GM18907 (cell line): Measurements from ENCODE around the gene E4F1.
"Not testable (repeated sequence)": the region's sequence is repeated elsewhere in the genome, so short reads cannot be mapped to it uniquely, and the experiment has no call there.

Source experiments
- ATAC-seq: cut with Tn5 transposase; IDR thresholded peaks from one replicate; pipeline ENCODE4 v1.9.1; 2021; ENCODE audit warnings: mild to moderate bottlenecking, moderate library complexity; ENCODE audit not compliant: unreplicated experiment

Gene E4F1

GRCh38 chr16:2229091-2229490 is 5.7 kb downstream of the E4F1 start:
- no peak for ATAC-seq

GRCh38 chr16:2229632-2230250 is 6.3 kb downstream of the E4F1 start:
- ATAC-seq, result no peak

GRCh38 chr16:2230376-2230775 is 7.0 kb downstream of the E4F1 start:
- no peak for ATAC-seq

- no peak for ATAC-seq
Observed at GRCh38 chr16:2231016-2231931, 7.9 kb downstream of the E4F1 start.

- ATAC-seq, result no peak
Observed at GRCh38 chr16:2232094-2232990, 9.0 kb downstream of the E4F1 start.

GRCh38 chr16:2233046-2233775 is 9.8 kb downstream of the E4F1 start:
- no peak for ATAC-seq

- ATAC-seq, result no peak
Observed at GRCh38 chr16:2233872-2234812, 10.8 kb downstream of the E4F1 start.

- ATAC-seq, result no peak
Observed at GRCh38 chr16:2234813-2235170, 11.4 kb downstream of the E4F1 start.

GRCh38 chr16:2235234-2235651 is 11.9 kb downstream of the E4F1 start:
- ATAC-seq, result no peak

GRCh38 chr16:2235695-2236336 is 12.4 kb downstream of the E4F1 start:
- ATAC-seq, result no peak

GRCh38 chr16:2236337-2237101 is 13.1 kb downstream of the E4F1 start, which contains the start of gene DNASE1L2:
TSS of gene DNASE1L2 (plus strand) at chr16:2236444. CDS start at chr16:2236817, 373 bp downstream.
- ATAC-seq, result no peak

- ATAC-seq, result no peak
Observed at GRCh38 chr16:2237102-2237482, 13.7 kb downstream of the E4F1 start.

- ATAC-seq, result no peak
Observed at GRCh38 chr16:2237493-2238149, 14.2 kb downstream of the E4F1 start.

GRCh38 chr16:2238150-2238837 is 14.9 kb downstream of the E4F1 start:
- ATAC-seq, result no peak

GRCh38 chr16:2238838-2239675 is 15.7 kb downstream of the E4F1 start:
- ATAC-seq, result no peak

GRCh38 chr16:2240331-2240730 is 16.9 kb downstream of the E4F1 start:
- not testable (repeated sequence) for ATAC-seq
